K562 (cell line): ENCODE results near the gene SUGP1. TPM values are rescaled to one million over a fixed set of nuclear protein-coding genes. Genes with fewer than 3 reads are reported as not detected.

ENCODE experiments used
- ATF1 ChIP-seq, 2 experiments: fragments of 450-650 bp in 1 of 2; IDR thresholded peaks; 2 replicates each; pipeline ENCODE4 v1.6.1; 2016; ENCODE audit warnings: missing compliant biosample characterization in 1 of 2, missing genetic modification characterization in 1 of 2
- BRCA1 ChIP-seq, 2 experiments: fragments of 450-650 bp in 1 of 2; sonication (generic) in 1 of 2; formaldehyde crosslinking in 1 of 2; IDR thresholded peaks; 2 replicates each; pipeline versions ENCODE4 v1.5.0 to v1.6.1; 2017 to 2020; ENCODE audit warnings: mild to moderate bottlenecking in 1 of 2, missing genetic modification reagents in 1 of 2
- CHD2 ChIP-seq: IDR thresholded peaks from 2 replicates; pipeline ENCODE4 v1.6.1; 2011; ENCODE audit warnings: low read depth, low read length
- COPS2 ChIP-seq: fragments of 450-650 bp; conservative IDR thresholded peaks from 2 replicates; pipeline ENCODE4 v1.6.1; 2016; ENCODE audit warnings: mild to moderate bottlenecking, moderate library complexity
- HDAC3 ChIP-seq: fragments of 450-650 bp; IDR thresholded peaks from 2 replicates; pipeline ENCODE4 v1.6.1; 2018; ENCODE audit warnings: borderline replicate concordance, mild to moderate bottlenecking, moderate library complexity; ENCODE audit not compliant: partially characterized antibody
- HDAC6 ChIP-seq: IDR thresholded peaks from 2 replicates; pipeline ENCODE4 v1.6.1; 2012; ENCODE audit warnings: low read depth, mild to moderate bottlenecking, control low read depth, inconsistent platforms, low read length, moderate library complexity
- HDAC8 ChIP-seq: fragments of 450-650 bp; IDR thresholded peaks from 2 replicates; pipeline ENCODE4 v1.6.1; 2016; ENCODE audit warnings: mild to moderate bottlenecking, missing genetic modification characterization, moderate library complexity, missing compliant biosample characterization
- OTX1 ChIP-seq: fragments of 450-650 bp; formaldehyde crosslinking; IDR thresholded peaks from 2 replicates; pipeline ENCODE4 v1.4.0; 2022; ENCODE audit warnings: mild to moderate bottlenecking
- PRMT5 ChIP-seq: sonication (generic); formaldehyde crosslinking; IDR thresholded peaks from 2 replicates; pipeline ENCODE4 v1.5.0; 2020; ENCODE audit warnings: missing genetic modification reagents
- RHOXF2B ChIP-seq: fragments of 250-450 bp; sonication (Bioruptor Pico); conservative IDR thresholded peaks from 2 replicates; pipeline ENCODE4 v1.5.1; 2021
- TEAD2 ChIP-seq: fragments of 450-650 bp; IDR thresholded peaks from 2 replicates; pipeline ENCODE4 v1.6.1; 2016; ENCODE audit warnings: missing genetic modification characterization, control low read depth, missing compliant biosample characterization
- TGIF2 ChIP-seq: sonication (generic); formaldehyde crosslinking; IDR thresholded peaks from 2 replicates; pipeline ENCODE4 v1.8.1; 2022; ENCODE audit warnings: mild to moderate bottlenecking, missing genetic modification reagents, moderate library complexity
- ZFX ChIP-seq: sonication (generic); formaldehyde crosslinking; IDR thresholded peaks from 2 replicates; pipeline ENCODE4 v1.8.0; 2022; ENCODE audit warnings: mild to moderate bottlenecking, missing genetic modification reagents, moderate library complexity
- ZNF133 ChIP-seq: fragments of 250-450 bp; sonication (Bioruptor Pico); IDR thresholded peaks from 2 replicates; pipeline ENCODE4 v1.4.0; 2020; ENCODE audit warnings: mild to moderate bottlenecking
- ZNF668 ChIP-seq: fragments of 250-450 bp; sonication (Bioruptor Pico); IDR thresholded peaks from 2 replicates; pipeline ENCODE4 v1.8.0; 2022; ENCODE audit warnings: mild to moderate bottlenecking, inconsistent platforms
- polyA plus RNA-seq, 8 experiments: library from polyadenylated mRNA; depleted of rRNA in 4 of 8; stranded (reverse) in 5 of 8; unstranded in 3 of 8; fragments of >200 nt; fragmentation: Nextera tagmentation in 2 of 8; fragmentation: Illumina TruSeq in 1 of 8; extraction: Ambion mirVana in 2 of 8; extraction: Trizol in 1 of 8; gene quantifications; 2 replicates each; pipeline versions ENCODE4 v1.2.1 to v1.2.3, GENCODE V29; 2011 to 2014; ENCODE audit warnings: inconsistent platforms in 1 of 8, missing spikeins in 1 of 8
- total RNA-seq, 7 experiments: library from RNA; depleted of rRNA in 6 of 7; stranded (reverse); fragments of >200 nt in 6 of 7; fragmentation: Illumina TruSeq in 2 of 7; extraction: Trizol in 2 of 7; gene quantifications; 2 replicates each; pipeline versions ENCODE4 v1.2.1 to v1.2.3, GENCODE V29; 2011 to 2021; ENCODE audit warnings: low replicate concordance in 1 of 7
- TF ChIP-seq, protein P1 (sequence below): fragments of 450-650 bp; conservative IDR thresholded peaks from 2 replicates; pipeline ENCODE4 v1.6.1; 2016; ENCODE audit warnings: missing genetic modification characterization, low read depth, mild to moderate bottlenecking, control low read depth, missing compliant biosample characterization
- TF ChIP-seq, protein P2 (sequence below): sonication (generic); formaldehyde crosslinking; IDR thresholded peaks from 2 replicates; pipeline ENCODE4 v1.8.0; 2022; ENCODE audit warnings: mild to moderate bottlenecking, missing genetic modification reagents
- TF ChIP-seq, protein P3 (sequence below), 2 experiments: IDR thresholded peaks in 1 of 2; conservative IDR thresholded peaks in 1 of 2; 2 replicates each; pipeline ENCODE4 v1.6.1; 2016; ENCODE audit warnings: low read depth in 2 of 2, mild to moderate bottlenecking in 1 of 2, missing compliant biosample characterization in 1 of 2, missing genetic modification characterization in 1 of 2, moderate library complexity in 1 of 2
- TF ChIP-seq, protein P4 (sequence below): fragments of 450-650 bp; IDR thresholded peaks from 2 replicates; pipeline ENCODE4 v1.6.1; 2016; ENCODE audit warnings: borderline replicate concordance

The SUGP1 gene
- total and polyA plus RNA-seq, 9 of the 15 experiments (the other 6 are each of a cell fraction or from before 2014, with no cell fraction given): 1.0 to 53.3 (median 32.4) TPM

DNA sequence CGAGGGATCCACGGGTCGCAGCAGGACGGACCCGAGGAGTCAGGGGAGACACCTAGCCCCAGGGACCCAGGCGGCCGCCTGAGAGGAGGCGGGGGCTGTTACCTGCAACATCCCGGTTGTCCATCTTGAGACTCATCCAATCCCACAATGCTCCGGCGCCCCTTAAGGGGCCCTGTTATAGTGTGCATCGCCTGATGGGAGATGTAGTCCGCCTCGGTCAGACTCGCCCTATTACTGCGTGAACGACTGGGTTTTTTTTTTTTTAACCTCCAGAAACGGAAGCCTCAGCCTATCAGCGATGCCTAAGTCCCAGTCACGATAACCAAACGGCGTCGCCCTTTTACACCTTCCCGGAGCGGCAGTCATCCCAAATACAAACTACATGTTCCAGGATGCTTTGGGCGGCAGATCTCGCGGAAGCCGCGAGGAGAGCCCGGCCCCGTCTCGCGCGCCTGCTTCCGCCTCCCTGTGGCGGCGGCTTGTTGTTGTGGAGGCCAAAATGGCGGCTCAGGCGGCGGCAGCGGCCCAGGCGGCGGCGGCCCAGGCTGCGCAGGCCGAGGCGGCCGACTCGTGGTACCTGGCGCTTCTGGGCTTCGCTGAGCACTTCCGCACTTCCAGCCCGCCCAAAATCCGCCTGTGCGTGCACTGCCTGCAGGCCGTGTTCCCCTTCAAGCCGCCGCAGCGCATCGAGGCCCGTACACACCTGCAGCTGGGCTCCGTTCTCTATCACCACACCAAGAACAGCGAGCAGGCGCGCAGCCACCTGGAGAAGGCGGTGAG lies at the start of gene SUGP1, which contains the start of gene MAU2 (continued):
- TF ChIP-seq, protein P1, sequence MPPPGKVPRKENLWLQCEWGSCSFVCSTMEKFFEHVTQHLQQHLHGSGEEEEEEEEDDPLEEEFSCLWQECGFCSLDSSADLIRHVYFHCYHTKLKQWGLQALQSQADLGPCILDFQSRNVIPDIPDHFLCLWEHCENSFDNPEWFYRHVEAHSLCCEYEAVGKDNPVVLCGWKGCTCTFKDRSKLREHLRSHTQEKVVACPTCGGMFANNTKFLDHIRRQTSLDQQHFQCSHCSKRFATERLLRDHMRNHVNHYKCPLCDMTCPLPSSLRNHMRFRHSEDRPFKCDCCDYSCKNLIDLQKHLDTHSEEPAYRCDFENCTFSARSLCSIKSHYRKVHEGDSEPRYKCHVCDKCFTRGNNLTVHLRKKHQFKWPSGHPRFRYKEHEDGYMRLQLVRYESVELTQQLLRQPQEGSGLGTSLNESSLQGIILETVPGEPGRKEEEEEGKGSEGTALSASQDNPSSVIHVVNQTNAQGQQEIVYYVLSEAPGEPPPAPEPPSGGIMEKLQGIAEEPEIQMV: no peak
- TF ChIP-seq ZNF668 (CRISPR knock-in tag) (no peak; the same call in 1 of the 2 replicates), CHD2 (peak; percentile 99), COPS2 (no peak), ATF1 (CRISPR knock-in tag; IDR thresholded peaks at IDR 0.05) (no peak), ATF1 (tag; IDR thresholded peaks at IDR 0.05) (peak; percentile 79), TGIF2 (CRISPR knock-in tag) (no peak), BRCA1 (IDR thresholded peaks at IDR 0.05) (no peak), BRCA1 (CRISPR knock-in tag; IDR thresholded peaks at IDR 0.05) (no peak), ZFX (peak; percentile 100), HDAC8 (tag) (no peak), HDAC3 (no peak), OTX1 (CRISPR knock-in tag) (no peak), HDAC6 (no peak), PRMT5 (CRISPR knock-in tag) (no peak), TEAD2 (tag) (no peak), ZNF133 (CRISPR knock-in tag) (peak; percentile 72; the same call in 1 of the 2 replicates), RHOXF2B (CRISPR knock-in tag) (no peak)
- TF ChIP-seq, protein P2, sequence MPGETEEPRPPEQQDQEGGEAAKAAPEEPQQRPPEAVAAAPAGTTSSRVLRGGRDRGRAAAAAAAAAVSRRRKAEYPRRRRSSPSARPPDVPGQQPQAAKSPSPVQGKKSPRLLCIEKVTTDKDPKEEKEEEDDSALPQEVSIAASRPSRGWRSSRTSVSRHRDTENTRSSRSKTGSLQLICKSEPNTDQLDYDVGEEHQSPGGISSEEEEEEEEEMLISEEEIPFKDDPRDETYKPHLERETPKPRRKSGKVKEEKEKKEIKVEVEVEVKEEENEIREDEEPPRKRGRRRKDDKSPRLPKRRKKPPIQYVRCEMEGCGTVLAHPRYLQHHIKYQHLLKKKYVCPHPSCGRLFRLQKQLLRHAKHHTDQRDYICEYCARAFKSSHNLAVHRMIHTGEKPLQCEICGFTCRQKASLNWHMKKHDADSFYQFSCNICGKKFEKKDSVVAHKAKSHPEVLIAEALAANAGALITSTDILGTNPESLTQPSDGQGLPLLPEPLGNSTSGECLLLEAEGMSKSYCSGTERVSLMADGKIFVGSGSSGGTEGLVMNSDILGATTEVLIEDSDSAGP (CRISPR knock-in tag): peak; percentile 49; the same call in 1 of the 2 replicates
- TF ChIP-seq, protein P3, sequence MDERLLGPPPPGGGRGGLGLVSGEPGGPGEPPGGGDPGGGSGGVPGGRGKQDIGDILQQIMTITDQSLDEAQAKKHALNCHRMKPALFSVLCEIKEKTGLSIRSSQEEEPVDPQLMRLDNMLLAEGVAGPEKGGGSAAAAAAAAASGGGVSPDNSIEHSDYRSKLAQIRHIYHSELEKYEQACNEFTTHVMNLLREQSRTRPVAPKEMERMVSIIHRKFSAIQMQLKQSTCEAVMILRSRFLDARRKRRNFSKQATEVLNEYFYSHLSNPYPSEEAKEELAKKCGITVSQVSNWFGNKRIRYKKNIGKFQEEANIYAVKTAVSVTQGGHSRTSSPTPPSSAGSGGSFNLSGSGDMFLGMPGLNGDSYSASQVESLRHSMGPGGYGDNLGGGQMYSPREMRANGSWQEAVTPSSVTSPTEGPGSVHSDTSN (CRISPR knock-in tag; IDR thresholded peaks at IDR 0.05; ENCODE audit: low read depth): no peak; the same call in 1 of the 2 replicates
- TF ChIP-seq, protein P3 (tag; conservative IDR thresholded peaks at IDR 0.05; ENCODE audit: low read depth): no peak
- TF ChIP-seq, protein P4, sequence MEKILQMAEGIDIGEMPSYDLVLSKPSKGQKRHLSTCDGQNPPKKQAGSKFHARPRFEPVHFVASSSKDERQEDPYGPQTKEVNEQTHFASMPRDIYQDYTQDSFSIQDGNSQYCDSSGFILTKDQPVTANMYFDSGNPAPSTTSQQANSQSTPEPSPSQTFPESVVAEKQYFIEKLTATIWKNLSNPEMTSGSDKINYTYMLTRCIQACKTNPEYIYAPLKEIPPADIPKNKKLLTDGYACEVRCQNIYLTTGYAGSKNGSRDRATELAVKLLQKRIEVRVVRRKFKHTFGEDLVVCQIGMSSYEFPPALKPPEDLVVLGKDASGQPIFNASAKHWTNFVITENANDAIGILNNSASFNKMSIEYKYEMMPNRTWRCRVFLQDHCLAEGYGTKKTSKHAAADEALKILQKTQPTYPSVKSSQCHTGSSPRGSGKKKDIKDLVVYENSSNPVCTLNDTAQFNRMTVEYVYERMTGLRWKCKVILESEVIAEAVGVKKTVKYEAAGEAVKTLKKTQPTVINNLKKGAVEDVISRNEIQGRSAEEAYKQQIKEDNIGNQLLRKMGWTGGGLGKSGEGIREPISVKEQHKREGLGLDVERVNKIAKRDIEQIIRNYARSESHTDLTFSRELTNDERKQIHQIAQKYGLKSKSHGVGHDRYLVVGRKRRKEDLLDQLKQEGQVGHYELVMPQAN: no peak
